BE2C (cell line): ENCODE results near the gene FAM107B.

ENCODE experiments used
- DNase-seq: peaks from one replicate; pipeline ENCODE4 v3.0.0-alpha.2; 2020
- H3K27me3 ChIP-seq: fragments of 250-450 bp; sonication (Bioruptor Pico); 2 replicates; pipeline ENCODE4 v1.5.1; 2020; ENCODE audit warnings: mild to moderate bottlenecking
- H3K36me3 ChIP-seq: fragments of 250-450 bp; sonication (Bioruptor Pico); 2 replicates; pipeline ENCODE4 v1.5.1; 2020; ENCODE audit warnings: mild to moderate bottlenecking
- H3K4me1 ChIP-seq: fragments of 250-450 bp; sonication (Bioruptor Pico); 2 replicates; pipeline ENCODE4 v1.5.1; 2020
- H3K4me3 ChIP-seq: 2 replicates; pipeline ENCODE4 v1.5.1; 2011; ENCODE audit warnings: low read depth, low read length
- H3K9me3 ChIP-seq: fragments of 250-450 bp; sonication (Bioruptor Pico); 2 replicates; pipeline ENCODE4 v1.5.1; 2020
- CTCF ChIP-seq: IDR thresholded peaks from 2 replicates; pipeline ENCODE4 v1.5.1; 2012; ENCODE audit warnings: mild to moderate bottlenecking, low read depth, low read length

The FAM107B gene

GRCh38 chr10:14560274-14560673 is 214.4 kb downstream of the FAM107B start:
- Histone ChIP-seq H3K4me1 (no peaks in the 10 kb centered on the region), H3K4me3 (no peak overlapping the region), H3K27me3 (no peaks in the 10 kb centered on the region), H3K36me3 (no peaks in the 10 kb centered on the region; the same call in 1 of the 2 replicates), H3K9me3 (no peaks in the 10 kb centered on the region)
- peak; percentile 50 for DNase-seq
- TF ChIP-seq CTCF, result peak; percentile 42

DNA sequence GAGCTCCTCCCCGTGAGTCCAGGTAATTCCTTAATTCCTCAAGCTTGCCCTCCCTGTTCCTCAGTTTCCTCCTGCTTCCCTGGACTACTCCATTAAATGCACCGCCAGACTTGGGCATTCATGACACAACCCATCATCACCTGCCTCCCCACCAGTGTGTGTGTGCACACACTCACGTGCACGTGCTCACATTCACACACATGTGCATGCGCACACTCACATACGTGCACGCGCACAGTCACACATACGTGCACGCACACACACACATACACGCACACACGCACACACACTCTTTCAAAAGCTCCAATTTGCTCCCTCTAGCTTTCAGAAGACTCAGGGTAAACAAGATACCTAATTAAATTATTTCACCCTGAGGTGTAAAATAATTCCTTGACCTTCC is 216.7 kb downstream of the FAM107B start:
- Histone ChIP-seq H3K27me3 (no peaks in the 10 kb centered on the region), H3K4me3 (no peak overlapping the region), H3K4me1 (no peaks in the 10 kb centered on the region), H3K36me3 (no peaks in the 10 kb centered on the region; the same call in none of the 2 replicates), H3K9me3 (no peaks in the 10 kb centered on the region)
- DNase-seq, result no peak
- TF ChIP-seq CTCF, result no peak

- Histone ChIP-seq H3K9me3 (no peaks in the 10 kb centered on the region), H3K4me1 (no peaks in the 10 kb centered on the region), H3K36me3 (no peaks in the 10 kb centered on the region; the same call in none of the 2 replicates), H3K27me3 (no peaks in the 10 kb centered on the region), H3K4me3 (no peak overlapping the region)
- no peak for DNase-seq
- no peak for TF ChIP-seq CTCF
These were observed 217.1 kb downstream of the FAM107B start for GRCh38 chr10:14557567-14557966.

DNA sequence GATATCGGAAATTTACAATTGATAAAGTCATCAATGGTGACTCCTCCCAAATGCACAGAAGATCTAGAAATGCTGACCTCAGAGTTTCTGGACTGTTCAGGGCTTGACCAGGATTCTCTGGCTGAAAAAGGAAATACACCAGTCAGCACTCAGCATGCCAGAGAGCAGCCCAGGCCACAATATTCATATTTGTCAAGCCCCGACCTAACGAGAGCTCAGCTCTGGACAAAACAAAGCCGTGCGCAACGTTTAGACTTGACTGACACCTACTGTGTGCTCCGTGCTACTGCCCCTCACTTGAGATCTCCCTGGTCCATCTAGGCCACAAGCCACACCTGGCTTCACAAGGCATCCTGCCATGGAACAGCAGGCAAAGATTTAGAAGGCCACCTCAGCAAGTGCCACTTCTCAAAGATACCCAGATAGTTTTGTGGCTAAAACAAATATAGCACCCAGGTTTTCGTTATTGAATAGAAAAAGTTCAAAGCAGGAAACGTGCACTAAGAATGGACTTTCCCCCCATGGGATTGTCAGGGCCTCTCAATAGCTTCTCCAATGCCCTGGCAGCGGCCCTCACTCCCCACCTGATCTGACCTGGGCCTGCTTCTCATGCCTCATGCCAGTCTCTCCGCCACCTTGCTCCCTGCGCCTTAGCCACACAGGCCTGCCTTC is 218.3 kb downstream of the FAM107B start:
- Histone ChIP-seq H3K9me3 (no peaks in the 10 kb centered on the region), H3K4me1 (no peaks in the 10 kb centered on the region), H3K4me3 (no peak overlapping the region), H3K27me3 (no peaks in the 10 kb centered on the region), H3K36me3 (no peaks in the 10 kb centered on the region; the same call in 1 of the 2 replicates)
- TF ChIP-seq CTCF, result peak; percentile 12; the same call in 1 of the 2 replicates
- DNase-seq, result no peak

- no peaks in the 10 kb centered on the region for H3K4me1 ChIP-seq
- H3K4me3 ChIP-seq, result no peak overlapping the region
- no peaks in the 10 kb centered on the region; the same call in 1 of the 2 replicates for H3K36me3 ChIP-seq
- no peak for TF ChIP-seq CTCF
- no peaks in the 10 kb centered on the region for H3K9me3 ChIP-seq
- H3K27me3 ChIP-seq, result no peaks in the 10 kb centered on the region
- DNase-seq, result no peak
These were observed 218.9 kb downstream of the FAM107B start for GRCh38 chr10:14555807-14556206.

DNA sequence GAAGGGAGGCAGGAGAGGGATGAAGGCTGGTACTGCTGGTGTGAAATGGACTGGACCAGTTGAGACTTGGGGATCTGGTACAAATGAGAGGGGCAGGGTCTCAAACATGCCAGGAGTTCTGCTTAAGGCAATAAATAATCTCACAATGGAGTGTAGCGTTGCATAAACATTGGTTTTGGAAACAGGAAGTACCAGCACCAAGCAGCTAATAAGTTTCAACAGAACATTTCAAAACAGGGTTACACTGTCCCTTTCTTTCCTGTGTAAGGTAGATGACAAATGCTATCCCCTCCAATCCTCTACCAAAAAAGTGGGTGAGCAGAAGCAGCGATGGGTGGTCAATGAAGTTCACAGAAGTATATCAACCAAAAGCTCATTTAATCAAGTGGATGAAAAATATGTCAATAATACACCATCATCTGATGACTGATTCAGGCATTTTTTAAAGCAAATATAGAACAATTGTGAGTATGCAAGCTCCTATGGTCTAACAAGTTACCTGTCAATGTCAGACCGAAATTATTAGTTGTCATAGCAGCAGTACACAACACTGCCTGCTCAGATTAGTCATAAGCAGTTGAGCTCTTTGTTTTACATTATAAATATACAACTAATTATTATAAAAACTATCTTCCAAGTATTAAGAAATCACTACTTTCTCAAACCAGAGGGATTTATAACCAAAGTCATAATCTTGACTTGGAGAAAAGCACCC is 220.0 kb downstream of the FAM107B start:
- H3K4me3 ChIP-seq, result no peak overlapping the region
- no peak for TF ChIP-seq CTCF
- no peak for DNase-seq
- no peaks in the 10 kb centered on the region for H3K27me3 ChIP-seq
- no peaks in the 10 kb centered on the region; the same call in 1 of the 2 replicates for H3K36me3 ChIP-seq
- H3K4me1 ChIP-seq, result no peaks in the 10 kb centered on the region
- H3K9me3 ChIP-seq, result no peaks in the 10 kb centered on the region
